HepG2 (cell line): ENCODE data around the gene SLBP. TPM values are rescaled to one million over a fixed set of nuclear protein-coding genes. Genes with fewer than 3 reads are reported as not detected.

Experiments
- CBFB ChIP-seq: sonication (generic); formaldehyde crosslinking; IDR thresholded peaks from 2 replicates; pipeline ENCODE4 v1.4.0; 2020; ENCODE audit warnings: missing genetic modification reagents
- CENPX ChIP-seq: sonication (generic); formaldehyde crosslinking; IDR thresholded peaks from 2 replicates; pipeline ENCODE4 v1.9.0; 2021; ENCODE audit warnings: mild to moderate bottlenecking, missing genetic modification reagents, moderate library complexity
- JARID2 ChIP-seq: sonication (generic); formaldehyde crosslinking; IDR thresholded peaks from 2 replicates; pipeline ENCODE4 v1.8.1; 2023; ENCODE audit warnings: missing genetic modification reagents, inconsistent platforms; ENCODE audit not compliant: insufficient replicate concordance
- MAFG ChIP-seq: sonication (generic); formaldehyde crosslinking; IDR thresholded peaks from 2 replicates; pipeline ENCODE4 v1.5.1; 2020; ENCODE audit warnings: mild to moderate bottlenecking, missing genetic modification reagents
- MEIS1 ChIP-seq: sonication (generic); formaldehyde crosslinking; IDR thresholded peaks from 2 replicates; pipeline ENCODE4 v1.9.0; 2021; ENCODE audit warnings: mild to moderate bottlenecking, missing genetic modification reagents, moderate library complexity, borderline replicate concordance
- MYNN ChIP-seq: sonication (generic); formaldehyde crosslinking; IDR thresholded peaks from 2 replicates; pipeline ENCODE4 v1.4.0; 2020; ENCODE audit warnings: mild to moderate bottlenecking, low read depth, missing genetic modification reagents
- NCOA1 ChIP-seq: sonication (generic); formaldehyde crosslinking; IDR thresholded peaks from 2 replicates; pipeline ENCODE4 v1.9.0; 2021; ENCODE audit warnings: missing genetic modification reagents
- ZFP90 ChIP-seq: sonication (generic); formaldehyde crosslinking; IDR thresholded peaks from 2 replicates; pipeline ENCODE4 v1.8.0; 2022; ENCODE audit warnings: missing genetic modification reagents, mild to moderate bottlenecking, inconsistent platforms, borderline replicate concordance
- ZKSCAN5 ChIP-seq: sonication (generic); formaldehyde crosslinking; IDR thresholded peaks from 2 replicates; pipeline ENCODE4 v1.5.1; 2020; ENCODE audit warnings: mild to moderate bottlenecking, missing genetic modification reagents
- ZNF337 ChIP-seq: sonication (generic); formaldehyde crosslinking; IDR thresholded peaks from 2 replicates; pipeline ENCODE4 v1.5.1; 2020; ENCODE audit warnings: missing genetic modification reagents, low read depth, mild to moderate bottlenecking, borderline replicate concordance
- ZNF589 ChIP-seq: sonication (generic); formaldehyde crosslinking; conservative IDR thresholded peaks from 2 replicates; pipeline ENCODE4 v1.8.0; 2022; ENCODE audit warnings: mild to moderate bottlenecking, moderate library complexity, missing genetic modification reagents
- ZNF614 ChIP-seq: IDR thresholded peaks from 2 replicates; pipeline ENCODE4 v1.6.1; 2018; ENCODE audit warnings: missing biosample characterization, missing genetic modification reagents, inconsistent platforms, borderline replicate concordance
- ZNF761 ChIP-seq: sonication (generic); formaldehyde crosslinking; conservative IDR thresholded peaks from 2 replicates; pipeline ENCODE4 v1.4.0; 2020; ENCODE audit warnings: mild to moderate bottlenecking, missing genetic modification reagents
- polyA plus RNA-seq, 8 experiments: library from polyadenylated mRNA; depleted of rRNA in 3 of 8; stranded (reverse) in 7 of 8; unstranded in 1 of 8; fragments of >200 nt; fragmentation: Illumina TruSeq in 4 of 8; extraction: Trizol in 4 of 8; gene quantifications; 2 replicates each; pipeline versions ENCODE4 v1.2.1 to v1.2.3, GENCODE V29; 2011 to 2016; ENCODE audit warnings: low read depth in 4 of 8, missing spikeins in 1 of 8, mixed read lengths in 1 of 8; ENCODE audit not compliant: insufficient read depth in 1 of 8
- total RNA-seq, 5 experiments: library from RNA; depleted of rRNA; stranded (reverse); fragments of >200 nt; fragmentation: Illumina TruSeq; extraction: Trizol; gene quantifications; 2 replicates each; pipeline ENCODE4 v1.2.3, GENCODE V29; 2016; ENCODE audit warnings: low read depth in 1 of 5
- TF ChIP-seq, protein P1 (sequence below): IDR thresholded peaks from 2 replicates; pipeline ENCODE4 v1.6.1; 2016; ENCODE audit warnings: missing biosample characterization, missing genetic modification reagents, low read depth
- TF ChIP-seq, protein P2 (sequence below): sonication (generic); formaldehyde crosslinking; IDR thresholded peaks from 2 replicates; pipeline ENCODE4 v1.5.1; 2020; ENCODE audit warnings: missing genetic modification reagents, mild to moderate bottlenecking, borderline replicate concordance
- TF ChIP-seq, protein P3 (sequence below): sonication (generic); formaldehyde crosslinking; IDR thresholded peaks from 2 replicates; pipeline ENCODE4 v1.4.0; 2020; ENCODE audit warnings: missing genetic modification reagents, borderline replicate concordance
- TF ChIP-seq, protein P4 (sequence below): sonication (generic); formaldehyde crosslinking; IDR thresholded peaks from 2 replicates; pipeline ENCODE4 v1.5.1; 2020; ENCODE audit warnings: missing genetic modification reagents, mild to moderate bottlenecking, borderline replicate concordance
- TF ChIP-seq, protein P5 (sequence below): sonication (generic); formaldehyde crosslinking; IDR thresholded peaks from 2 replicates; pipeline ENCODE4 v1.4.0; 2020; ENCODE audit warnings: mild to moderate bottlenecking, missing genetic modification reagents
- TF ChIP-seq, protein P6 (sequence below): IDR thresholded peaks from 2 replicates; pipeline ENCODE4 v1.6.1; 2016; ENCODE audit warnings: low read depth

Gene SLBP
- total and polyA plus RNA-seq, 2 of the 13 experiments (the other 11 are each of a cell fraction or from before 2014, with no cell fraction given), result 43.9 to 104 TPM

DNA sequence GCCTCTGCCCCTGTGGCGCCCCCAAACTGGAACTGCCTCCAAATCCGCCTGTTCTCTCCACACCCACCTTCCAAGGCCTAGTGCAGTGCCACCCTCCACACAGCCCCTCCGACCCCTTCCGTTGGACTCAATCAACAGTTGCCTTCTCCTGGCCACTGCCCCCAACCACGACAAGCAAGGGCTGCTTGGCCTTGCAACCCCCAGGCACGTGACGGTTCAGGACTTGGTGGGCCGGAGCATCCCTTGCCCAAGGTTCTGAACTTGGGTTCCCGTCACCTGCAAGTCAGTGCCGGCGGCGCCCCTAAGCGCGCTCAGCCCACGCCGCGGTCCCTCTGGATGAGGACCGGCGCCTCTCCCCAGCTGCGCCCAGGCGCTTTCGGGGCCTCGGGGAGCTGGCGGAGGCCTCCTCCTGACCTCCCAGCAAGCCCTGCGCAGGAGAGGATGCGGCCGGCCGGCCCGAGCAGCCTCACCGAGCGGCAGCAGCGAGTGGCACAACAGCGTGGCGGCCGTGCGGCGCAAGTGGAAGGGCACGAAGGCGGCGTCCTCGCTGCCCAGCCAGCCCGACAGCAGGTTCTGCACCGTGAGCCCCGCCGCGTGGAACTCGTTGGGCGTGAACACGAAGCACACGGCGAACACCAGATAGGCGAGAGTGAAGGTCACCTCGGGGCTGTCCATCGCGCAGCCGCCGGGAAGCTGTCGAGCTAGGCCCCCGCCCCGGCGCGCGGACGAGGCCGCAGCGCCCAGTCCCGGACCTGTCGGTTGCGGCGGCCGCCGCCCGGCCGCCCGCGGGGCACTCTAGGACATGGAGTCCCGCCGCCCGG, 8.3 kb upstream of the SLBP start (continued):
- no peak for TF ChIP-seq MEIS1
- TF ChIP-seq, protein P1, sequence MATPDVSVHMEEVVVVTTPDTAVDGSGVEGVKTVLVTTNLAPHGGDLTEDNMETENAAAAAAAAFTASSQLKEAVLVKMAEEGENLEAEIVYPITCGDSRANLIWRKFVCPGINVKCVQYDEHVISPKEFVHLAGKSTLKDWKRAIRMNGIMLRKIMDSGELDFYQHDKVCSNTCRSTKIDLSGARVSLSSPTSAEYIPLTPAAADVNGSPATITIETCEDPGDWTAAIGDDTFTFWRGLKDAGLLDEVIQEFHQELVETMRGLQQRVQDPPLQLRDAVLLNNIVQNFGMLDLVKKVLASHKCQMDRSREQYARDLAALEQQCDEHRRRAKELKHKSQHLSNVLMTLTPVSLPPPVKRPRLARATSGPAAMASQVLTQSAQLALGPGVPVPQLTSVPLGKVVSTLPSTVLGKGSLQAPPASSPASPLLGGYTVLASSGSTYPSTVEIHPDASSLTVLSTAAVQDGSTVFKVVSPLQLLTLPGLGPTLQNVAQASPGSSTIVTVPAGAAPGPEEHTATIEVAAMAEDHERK (CRISPR knock-in tag), result no peak
- TF ChIP-seq, protein P2, sequence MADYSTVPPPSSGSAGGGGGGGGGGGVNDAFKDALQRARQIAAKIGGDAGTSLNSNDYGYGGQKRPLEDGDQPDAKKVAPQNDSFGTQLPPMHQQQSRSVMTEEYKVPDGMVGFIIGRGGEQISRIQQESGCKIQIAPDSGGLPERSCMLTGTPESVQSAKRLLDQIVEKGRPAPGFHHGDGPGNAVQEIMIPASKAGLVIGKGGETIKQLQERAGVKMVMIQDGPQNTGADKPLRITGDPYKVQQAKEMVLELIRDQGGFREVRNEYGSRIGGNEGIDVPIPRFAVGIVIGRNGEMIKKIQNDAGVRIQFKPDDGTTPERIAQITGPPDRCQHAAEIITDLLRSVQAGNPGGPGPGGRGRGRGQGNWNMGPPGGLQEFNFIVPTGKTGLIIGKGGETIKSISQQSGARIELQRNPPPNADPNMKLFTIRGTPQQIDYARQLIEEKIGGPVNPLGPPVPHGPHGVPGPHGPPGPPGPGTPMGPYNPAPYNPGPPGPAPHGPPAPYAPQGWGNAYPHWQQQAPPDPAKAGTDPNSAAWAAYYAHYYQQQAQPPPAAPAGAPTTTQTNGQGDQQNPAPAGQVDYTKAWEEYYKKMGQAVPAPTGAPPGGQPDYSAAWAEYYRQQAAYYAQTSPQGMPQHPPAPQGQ, result no peak
- TF ChIP-seq, protein P3, sequence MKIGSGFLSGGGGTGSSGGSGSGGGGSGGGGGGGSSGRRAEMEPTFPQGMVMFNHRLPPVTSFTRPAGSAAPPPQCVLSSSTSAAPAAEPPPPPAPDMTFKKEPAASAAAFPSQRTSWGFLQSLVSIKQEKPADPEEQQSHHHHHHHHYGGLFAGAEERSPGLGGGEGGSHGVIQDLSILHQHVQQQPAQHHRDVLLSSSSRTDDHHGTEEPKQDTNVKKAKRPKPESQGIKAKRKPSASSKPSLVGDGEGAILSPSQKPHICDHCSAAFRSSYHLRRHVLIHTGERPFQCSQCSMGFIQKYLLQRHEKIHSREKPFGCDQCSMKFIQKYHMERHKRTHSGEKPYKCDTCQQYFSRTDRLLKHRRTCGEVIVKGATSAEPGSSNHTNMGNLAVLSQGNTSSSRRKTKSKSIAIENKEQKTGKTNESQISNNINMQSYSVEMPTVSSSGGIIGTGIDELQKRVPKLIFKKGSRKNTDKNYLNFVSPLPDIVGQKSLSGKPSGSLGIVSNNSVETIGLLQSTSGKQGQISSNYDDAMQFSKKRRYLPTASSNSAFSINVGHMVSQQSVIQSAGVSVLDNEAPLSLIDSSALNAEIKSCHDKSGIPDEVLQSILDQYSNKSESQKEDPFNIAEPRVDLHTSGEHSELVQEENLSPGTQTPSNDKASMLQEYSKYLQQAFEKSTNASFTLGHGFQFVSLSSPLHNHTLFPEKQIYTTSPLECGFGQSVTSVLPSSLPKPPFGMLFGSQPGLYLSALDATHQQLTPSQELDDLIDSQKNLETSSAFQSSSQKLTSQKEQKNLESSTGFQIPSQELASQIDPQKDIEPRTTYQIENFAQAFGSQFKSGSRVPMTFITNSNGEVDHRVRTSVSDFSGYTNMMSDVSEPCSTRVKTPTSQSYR (CRISPR knock-in tag), result no peak
- TF ChIP-seq, protein P4, sequence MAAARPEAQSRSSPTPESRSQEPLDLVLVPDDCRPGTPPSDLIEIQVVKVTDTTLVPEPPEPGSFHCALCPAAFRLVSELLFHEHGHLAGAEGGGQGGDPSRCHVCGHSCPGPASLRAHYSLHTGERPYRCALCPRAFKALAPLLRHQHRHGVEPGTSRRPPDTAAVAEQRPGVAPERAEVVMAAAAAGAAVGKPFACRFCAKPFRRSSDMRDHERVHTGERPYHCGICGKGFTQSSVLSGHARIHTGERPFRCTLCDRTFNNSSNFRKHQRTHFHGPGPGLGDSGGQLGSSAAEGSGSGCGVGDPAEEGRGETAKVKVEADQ, result peak; percentile 90; the same call in 1 of the 2 replicates
- TF ChIP-seq ZFP90, result peak; percentile 63; the same call in 1 of the 2 replicates
- TF ChIP-seq NCOA1, result no peak
- TF ChIP-seq, protein P5, sequence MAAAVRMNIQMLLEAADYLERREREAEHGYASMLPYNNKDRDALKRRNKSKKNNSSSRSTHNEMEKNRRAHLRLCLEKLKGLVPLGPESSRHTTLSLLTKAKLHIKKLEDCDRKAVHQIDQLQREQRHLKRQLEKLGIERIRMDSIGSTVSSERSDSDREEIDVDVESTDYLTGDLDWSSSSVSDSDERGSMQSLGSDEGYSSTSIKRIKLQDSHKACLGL (CRISPR knock-in tag), result peak; percentile 81
- no peak for TF ChIP-seq ZNF337 (CRISPR knock-in tag)
- no peak for TF ChIP-seq CBFB (CRISPR knock-in tag)
- TF ChIP-seq ZNF589, result peak; percentile 42; the same call in 1 of the 2 replicates
- TF ChIP-seq CENPX (CRISPR knock-in tag), result no peak
- no peak for TF ChIP-seq MYNN
- TF ChIP-seq MAFG (CRISPR knock-in tag), result no peak
- TF ChIP-seq ZNF614 (CRISPR knock-in tag), result no peak
- TF ChIP-seq ZKSCAN5 (CRISPR knock-in tag), result no peak
- peak; percentile 27 for TF ChIP-seq JARID2
- no peak for TF ChIP-seq ZNF761 (CRISPR knock-in tag)
- TF ChIP-seq, protein P6, sequence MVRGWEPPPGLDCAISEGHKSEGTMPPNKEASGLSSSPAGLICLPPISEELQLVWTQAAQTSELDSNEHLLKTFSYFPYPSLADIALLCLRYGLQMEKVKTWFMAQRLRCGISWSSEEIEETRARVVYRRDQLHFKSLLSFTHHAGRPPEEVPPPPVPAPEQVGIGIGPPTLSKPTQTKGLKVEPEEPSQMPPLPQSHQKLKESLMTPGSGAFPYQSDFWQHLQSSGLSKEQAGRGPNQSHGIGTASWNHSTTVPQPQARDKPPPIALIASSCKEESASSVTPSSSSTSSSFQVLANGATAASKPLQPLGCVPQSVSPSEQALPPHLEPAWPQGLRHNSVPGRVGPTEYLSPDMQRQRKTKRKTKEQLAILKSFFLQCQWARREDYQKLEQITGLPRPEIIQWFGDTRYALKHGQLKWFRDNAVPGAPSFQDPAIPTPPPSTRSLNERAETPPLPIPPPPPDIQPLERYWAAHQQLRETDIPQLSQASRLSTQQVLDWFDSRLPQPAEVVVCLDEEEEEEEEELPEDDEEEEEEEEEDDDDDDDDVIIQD, result no peak
